HG02763 (cell line): ENCODE measurements around the gene ACOX1.

Experiments used
- ATAC-seq: cut with Tn5 transposase; IDR thresholded peaks from one replicate; pipeline ENCODE4 v1.9.1; 2021; ENCODE audit warnings: mild to moderate bottlenecking, moderate library complexity; ENCODE audit not compliant: unreplicated experiment

ACOX1 gene

DNA sequence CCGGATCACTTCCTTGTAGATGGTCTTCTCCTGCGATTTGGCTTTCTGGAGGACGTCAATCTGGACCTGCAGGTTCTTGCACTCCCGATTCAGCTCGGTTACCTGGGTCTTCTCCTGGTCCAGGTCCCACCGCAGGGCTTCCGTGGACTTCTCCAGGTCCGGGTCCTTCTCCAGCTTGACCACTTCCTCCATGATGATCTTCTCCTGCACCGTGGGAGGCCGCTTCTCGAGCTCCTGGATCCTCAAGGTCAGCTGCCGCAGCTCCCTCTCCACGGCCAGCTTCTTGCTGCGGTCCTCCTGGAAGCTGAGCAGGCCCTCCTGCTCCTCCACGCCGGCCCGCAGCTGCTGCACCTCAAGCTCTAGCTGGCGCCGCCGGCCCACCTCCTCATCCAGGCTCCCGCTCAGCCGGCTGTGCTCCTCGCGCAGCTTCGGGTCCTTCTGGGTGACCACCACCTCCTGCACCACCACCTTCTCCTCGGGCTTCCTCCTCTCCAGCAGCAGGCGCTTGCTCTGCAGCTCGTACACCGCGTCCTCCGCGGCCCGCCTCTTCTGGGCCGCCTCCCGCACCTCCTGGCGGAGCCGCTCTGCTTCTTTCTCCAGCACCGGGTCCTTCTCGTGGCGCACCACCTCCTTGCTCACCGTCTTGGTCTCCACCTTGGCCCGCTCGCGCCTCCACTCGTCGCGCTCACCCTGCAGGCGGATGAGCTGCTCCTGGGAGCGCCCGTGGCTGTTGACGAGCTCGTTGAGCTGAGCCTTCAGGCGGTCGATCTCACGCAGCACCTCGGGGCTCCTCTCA, 29.9 kb upstream of the ACOX1 start:
- no peak for ATAC-seq

GRCh38 chr17:76008208-76008607, 29.2 kb upstream of the ACOX1 start:
- ATAC-seq, result no peak

DNA sequence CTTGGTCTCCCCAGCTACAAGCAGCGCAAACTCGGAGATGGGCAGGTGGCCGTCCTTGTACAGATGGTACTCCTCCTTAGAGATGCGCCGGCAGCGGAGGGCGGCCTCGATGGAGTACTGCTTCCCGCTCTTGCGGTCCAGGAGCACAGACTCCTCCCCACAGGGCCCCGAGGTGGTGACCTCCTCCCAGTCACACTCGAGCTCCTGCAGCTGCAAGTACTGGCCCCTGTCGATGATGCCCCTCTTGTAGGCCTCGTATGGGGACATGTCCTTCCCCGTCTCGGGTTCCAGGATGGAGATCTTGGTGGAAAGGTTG, 28.8 kb upstream of the ACOX1 start:
- no peak for ATAC-seq

DNA sequence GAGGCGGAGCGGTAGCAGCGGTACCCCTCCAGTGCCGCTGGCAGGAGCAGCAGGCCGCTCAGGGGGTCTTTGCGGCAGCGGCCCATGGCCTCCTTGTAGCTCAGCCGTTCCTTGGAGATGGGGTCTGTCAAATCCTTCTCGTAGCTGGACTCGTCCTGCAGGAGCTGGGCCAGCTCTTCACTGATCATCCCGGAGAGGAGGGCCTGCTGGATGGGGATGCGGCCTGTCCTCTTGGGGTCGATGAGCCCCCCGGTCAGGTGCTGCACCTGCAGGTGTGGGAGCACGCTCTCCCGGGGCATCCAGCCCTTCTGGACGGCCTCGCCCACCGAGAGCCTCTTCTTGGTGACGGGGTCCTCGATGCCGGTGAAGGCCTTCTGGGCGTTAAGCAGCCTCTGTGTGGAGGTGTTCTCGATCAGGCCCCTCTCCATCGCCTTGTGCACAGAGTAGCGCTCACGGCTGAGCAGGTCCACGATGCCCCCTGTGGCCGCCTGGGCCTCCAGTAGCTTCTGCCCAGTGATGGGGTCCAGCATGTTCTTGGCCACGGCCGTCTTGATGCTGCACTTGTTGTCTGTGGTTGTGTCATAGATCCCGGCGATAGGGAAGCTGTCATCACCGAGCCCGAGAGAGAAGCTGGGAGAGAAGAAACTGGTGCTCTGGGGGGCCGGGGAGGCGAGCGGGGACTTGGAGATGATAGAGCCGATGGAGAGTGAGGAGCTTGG, 28.3 kb upstream of the ACOX1 start:
- ATAC-seq, result no peak

DNA sequence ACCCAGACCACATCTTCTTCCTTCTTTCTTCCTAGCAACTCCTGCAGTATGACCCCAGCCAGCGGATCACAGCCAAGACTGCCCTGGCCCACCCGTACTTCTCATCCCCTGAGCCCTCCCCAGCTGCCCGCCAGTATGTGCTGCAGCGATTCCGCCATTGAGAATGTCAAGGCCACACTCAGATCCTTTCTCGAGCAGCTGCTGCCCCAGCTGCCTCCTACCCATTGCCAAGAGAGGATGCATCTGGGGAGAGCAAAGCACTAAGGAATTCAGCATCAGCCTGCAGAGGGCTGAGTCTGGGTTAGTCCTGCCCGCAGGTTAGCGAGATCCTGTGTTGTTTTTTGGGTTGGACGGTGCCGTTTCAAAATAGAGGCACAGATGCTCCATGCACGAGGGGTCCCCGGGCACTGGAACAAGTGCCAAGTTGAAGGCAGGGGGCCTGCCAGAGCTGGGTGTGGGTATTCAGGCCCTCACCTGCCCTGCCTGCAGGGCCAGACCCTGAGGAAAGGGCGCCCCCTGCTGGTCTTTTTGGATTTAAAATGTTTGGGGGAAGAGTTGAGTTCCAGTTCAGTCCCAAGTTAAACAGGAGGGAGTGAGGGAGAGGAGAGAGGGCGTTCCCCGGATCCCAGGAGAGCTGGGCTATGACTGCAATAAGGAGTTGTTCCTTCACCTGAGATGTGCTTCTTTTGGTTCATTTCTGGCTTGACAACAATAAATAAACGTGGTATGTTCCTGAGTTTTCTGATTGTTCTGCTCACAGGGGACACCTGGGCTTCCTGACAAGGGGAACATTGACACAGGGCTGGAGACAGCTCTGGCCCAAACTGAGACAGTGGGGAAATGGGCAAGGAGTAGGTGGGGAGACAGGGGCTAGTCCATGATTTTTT, 26.5 kb upstream of the ACOX1 start:
- no peak for ATAC-seq

DNA sequence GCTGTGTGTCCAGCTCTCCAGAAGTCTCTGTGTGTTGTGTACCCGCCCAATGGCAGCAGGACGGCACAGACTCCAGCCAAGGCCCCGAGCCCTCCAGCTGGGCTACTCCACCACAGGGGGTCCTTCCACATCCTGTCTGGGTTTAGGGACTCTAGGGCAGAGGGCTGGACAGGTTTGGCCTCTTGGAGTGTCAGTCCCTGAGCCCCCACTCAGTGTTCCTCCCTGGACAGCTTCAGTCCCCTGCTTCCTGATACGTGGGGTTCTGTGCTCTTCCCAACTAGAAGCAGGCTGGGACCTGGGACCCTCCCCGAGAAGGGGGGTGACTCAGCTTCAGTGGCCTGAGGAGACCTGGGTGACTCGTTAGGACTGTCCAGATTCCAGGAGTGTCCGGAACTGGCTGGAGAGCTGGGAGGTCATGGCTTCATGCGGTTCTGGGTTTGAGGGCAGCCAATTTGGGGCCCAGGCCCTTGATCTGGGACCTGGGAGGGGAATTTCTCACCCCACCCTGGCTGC, 25.8 kb upstream of the ACOX1 start:
- no peak for ATAC-seq

DNA sequence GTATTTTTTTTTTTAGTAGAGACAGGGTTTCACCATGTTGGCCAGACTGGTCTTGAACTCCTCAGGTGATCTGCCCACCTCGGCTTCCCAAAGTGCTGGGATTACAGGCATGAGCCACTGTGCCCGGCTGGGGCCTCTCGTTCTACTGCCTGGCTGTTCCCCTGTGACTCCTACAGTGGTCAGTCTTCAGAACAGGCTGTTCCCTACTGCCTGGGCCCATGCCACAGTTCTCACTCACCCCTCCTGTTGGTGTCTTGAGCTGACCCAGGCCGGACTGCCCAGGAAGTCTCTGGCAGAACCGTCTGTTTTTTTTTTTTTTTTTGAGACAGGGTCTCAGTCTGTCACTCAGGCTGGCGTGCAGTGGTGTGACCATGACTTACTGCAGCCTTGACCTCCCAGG, 24.9 kb upstream of the ACOX1 start:
- ATAC-seq, result no peak

DNA sequence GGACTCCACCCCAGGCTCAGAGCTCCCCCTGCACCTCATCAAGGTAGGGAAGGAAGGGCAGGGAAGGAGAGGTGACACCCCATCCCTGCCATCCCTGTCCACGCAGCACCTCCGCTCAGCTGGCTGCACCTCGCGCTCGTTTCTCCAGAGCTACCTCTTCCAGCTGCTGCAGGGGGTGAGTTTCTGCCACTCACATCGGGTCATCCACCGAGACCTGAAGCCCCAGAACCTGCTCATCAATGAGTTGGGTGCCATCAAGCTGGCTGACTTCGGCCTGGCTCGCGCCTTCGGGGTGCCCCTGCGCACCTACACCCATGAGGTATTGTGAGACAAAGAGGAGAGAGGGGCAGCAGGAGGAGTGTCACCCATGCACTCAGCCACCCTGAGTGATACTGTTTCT, 23.1 kb upstream of the ACOX1 start:
- no peak for ATAC-seq

DNA sequence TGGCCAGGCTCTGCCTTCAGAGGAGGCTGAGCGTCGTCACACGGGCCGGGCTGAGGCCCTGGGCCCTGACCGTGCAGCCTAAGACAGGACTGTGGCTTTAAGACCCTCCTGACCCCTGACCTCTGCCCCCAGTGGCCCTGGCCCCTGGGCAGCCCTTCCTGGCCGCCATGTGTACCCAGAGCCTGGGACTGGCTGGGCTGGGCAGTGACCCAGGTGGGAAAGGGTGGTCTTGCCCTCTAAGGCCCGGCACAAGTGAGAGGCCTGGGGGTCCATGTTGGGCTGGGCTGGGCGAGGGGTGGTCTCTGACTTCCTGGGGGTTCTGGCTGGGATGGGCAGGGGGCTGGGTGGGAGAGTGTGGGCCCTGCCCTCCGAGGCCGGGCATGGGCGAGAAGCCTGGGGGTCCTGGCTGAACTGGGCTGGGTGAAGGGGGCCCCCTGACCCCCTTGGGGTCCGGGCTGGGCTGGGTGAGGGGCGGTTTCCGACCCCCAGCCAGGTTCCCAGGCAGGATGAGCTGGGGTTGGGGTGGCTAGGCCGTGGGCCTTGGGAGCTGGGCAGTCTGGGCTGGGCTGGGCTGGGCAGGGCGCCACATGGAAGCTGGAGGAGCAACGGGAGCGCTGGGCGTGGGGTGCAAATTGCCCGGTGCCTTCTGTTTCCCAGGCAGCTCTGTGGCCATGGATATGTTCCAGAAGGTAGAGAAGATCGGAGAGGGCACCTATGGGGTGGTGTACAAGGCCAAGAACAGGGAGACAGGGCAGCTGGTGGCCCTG, 22.0 kb upstream of the ACOX1 start, which contains the start of gene CDK3:
TSS of gene CDK3 (plus strand) at position 101 of the 767 bp plus-strand sequence. CDS start at position 672, 571 bp downstream.
- ATAC-seq, result no peak

DNA sequence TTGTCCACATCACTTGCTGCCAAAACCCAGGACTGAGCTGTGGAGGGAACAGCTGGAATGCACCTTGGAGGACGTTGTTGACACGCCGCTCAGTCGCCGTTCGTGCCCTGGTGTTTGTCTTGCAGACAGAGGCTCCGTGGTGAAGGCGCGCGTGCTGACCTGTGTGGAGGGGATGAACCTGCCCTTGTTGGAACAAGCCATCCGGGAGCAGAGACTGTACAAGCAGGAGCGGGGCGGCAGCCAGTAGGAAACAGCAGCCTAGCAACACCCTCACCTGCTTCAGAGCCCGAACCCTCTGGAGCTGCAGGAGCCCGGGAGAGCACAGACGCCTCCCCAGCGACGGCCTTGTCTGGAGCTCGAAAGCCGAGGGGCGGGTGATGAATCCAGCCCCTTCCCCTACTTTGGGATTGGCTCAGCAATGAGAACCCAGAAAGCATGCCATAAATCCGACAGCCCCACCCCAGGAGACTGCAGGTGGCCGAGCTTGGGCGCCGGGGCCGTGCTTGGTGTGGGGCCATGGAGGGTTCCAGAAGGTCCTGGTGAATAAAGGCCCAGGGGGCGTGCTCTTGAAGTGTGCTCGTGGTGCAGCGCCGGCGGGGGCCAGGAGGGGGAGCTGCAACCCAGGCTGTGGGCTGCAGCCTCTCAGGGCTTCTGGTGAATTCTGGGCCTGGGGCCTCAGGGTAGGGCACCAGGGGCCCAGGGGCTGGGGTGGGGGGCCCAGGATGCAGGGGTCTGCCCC, 21.2 kb upstream of the ACOX1 start:
- no peak for ATAC-seq

GRCh38 chr17:75998327-75998795, 19.4 kb upstream of the ACOX1 start:
- no peak for ATAC-seq

DNA sequence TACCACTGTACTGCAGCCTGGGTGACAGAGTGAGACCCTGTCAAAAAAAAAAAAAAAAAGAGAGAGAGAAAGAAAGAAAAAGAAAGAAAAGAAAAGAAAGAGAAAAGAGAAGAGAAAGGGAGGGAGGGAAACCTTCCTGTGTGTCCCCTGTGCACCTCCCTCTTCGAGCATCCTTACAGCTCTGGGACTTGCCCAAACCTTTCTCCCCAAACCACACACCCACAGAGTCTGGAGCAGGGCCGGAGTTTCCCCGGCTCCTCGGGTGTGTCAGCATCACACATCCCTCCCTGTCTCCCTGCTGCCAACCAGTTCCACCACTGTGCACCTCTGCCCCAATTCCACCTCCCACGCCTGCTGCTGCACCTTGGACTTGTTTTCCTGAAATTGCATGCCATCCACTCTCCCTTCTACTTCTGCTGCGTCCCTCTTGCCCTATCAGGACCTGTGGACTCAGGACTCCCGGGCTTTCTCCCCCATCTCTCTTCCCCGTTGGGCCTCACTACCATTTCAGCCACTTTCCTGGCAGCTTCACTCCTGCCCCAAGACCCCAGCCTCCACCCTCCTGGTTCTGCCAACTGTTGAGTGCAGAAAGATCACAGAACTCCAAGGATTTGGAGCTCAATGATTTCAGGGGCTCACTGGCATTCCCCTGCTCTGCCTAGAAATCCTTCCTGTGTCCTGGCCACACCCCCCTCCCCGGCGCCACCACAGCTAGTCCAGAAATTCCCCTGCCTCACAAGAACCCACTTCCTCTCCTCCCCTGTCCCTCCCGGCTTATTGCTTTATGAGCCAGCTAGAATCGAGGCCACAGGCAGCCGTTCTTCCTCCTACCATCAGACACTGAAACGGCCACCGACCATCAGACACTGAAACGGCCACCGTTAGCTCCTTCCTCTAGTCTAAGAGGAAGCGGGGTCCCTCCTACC, 18.0 kb upstream of the ACOX1 start:
- ATAC-seq, result no peak

- no peak for ATAC-seq
These were observed 16.5 kb upstream of the ACOX1 start for GRCh38 chr17:75995385-75995925.

GRCh38 chr17:75994802-75995370, 15.9 kb upstream of the ACOX1 start:
- no peak for ATAC-seq

GRCh38 chr17:75991396-75991795, 12.4 kb upstream of the ACOX1 start:
- ATAC-seq, result no peak

- no peak for ATAC-seq
These were observed 8.1 kb upstream of the ACOX1 start for GRCh38 chr17:75987041-75987440.

DNA sequence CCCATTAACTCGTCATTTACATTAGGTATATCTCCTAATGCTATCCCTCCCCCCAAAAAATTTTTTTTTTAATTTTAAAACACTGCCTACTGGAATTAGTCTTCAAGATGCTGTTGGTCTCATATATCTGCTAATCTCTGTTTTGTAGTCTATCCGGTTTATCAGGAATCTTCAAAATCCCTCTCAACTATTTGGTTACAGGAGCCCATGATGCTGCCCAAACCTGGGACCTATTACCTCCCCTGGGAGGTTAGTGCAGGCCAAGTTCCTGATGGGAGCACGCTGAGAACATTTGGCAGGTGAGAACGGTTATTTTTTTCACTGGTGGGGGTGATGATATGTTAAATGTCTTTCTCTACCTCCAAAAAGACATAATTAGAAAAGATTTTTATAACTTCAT, 7.0 kb upstream of the ACOX1 start:
- no peak for ATAC-seq
